Measurements from ENCODE around the gene FABP1.

FABP1 gene

DNA sequence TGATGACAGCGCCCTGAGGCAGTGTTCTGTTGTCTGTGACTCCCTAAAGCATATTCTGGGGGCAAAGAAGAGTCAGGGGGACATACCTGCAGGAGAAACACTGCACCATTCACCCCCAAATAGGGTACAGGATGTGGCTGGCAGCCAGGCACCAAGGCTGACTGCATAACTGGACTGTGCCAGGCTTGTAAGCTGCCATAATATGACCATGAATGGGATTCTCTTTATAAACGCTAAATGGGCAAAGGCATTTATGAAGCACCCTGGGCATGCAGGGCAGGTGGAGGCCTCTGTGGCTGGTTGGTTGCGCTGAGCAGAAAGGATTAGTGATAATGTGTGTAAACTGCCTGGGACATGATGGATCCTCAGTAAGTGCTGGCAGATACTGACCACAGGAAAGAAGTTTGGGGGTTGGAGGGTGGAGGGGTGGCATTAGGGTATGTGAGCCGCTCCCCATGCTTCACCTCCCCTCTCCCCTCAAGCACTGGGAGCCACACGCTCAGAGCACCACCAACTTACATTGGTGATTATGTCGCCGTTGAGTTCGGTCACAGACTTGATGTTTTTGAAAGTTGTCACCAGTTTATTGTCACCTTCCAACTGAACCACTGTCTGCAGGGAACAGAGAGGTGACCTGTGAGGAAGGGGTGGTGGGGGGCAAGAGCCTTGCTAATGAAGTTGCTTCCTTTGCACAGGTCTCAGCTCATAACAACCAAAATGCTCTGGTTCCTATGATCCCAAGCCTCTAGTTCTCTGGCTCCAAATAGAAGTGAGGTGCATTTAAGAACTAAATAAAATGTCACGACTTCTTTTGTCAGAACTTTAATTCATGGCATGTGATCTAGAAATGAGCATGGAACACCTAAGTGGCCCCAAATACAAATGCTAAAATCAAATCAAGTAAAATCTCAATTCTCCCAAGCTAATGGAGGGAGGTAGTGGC is 3.6 kb downstream of the FABP1 start:
- no peak for DNase-seq
- in situ Hi-C loops (cut with HindIII; ENCODE audit: low pct_ligation_motif_present, low sequenced_read_pairs) = no loop called here
- Histone ChIP-seq H3K36me3 (replicated peaks) (no peaks in the 10 kb centered on the region), H3K4me3 (ENCODE audit: low read depth, low read length) (no peak overlapping the region), H3K27me3 (replicated peaks) (no peaks in the 10 kb centered on the region), H3K27ac (no peak overlapping the region)
- no peak for TF ChIP-seq CTCF (IDR thresholded peaks at IDR 0.05; ENCODE audit: low read depth, low read length, missing control alignments)

DNA sequence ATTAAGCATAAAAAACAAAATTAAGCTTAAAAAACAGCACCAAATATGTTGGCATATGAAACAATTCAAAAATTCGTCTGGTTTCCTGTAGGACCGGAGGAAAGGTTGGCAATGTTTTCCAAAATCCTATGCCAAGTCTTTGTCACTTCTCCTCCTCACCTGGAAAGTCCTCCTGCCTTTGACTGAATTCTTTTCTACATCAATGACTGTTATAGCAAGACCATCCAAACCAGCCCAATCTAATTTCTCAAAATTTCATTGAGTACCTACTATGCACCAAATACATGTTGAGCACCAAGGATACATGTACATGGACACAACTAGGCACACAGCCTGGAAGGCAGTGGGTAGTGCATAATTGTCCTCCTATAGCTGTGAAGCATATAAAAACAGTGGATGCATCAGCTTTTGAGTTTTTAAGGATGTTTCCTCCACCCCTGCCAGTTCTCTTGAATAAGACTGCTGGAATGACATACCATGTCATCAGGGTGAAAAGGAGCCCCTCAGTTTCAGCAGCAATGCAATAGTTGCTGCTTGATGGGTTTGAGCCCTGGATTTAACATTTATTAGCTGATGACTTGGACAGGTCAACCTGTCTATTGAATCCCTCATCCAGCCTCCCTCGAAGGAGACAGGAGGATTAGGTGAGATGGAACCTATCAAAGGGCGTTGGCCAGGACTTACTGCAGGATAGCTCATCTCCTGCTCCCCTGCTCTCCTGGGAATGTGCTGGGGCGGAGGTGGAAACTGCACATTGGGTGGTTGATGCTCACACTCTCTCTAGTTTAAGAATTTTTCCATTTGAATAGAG is 4.5 kb downstream of the FABP1 start:
- Histone ChIP-seq H3K36me3 (replicated peaks) (no peaks in the 10 kb centered on the region), H3K27me3 (replicated peaks) (no peaks in the 10 kb centered on the region), H3K4me3 (ENCODE audit: low read depth, low read length) (no peak overlapping the region), H3K27ac (no peak overlapping the region)
- no peak for TF ChIP-seq CTCF (IDR thresholded peaks at IDR 0.05; ENCODE audit: low read depth, low read length, missing control alignments)
- in situ Hi-C loops (cut with HindIII; ENCODE audit: low pct_ligation_motif_present, low sequenced_read_pairs) = no loop called here
- DNase-seq = no peak

- Histone ChIP-seq H3K27me3 (replicated peaks) (no peaks in the 10 kb centered on the region), H3K4me3 (ENCODE audit: low read depth, low read length) (no peak overlapping the region), H3K27ac (no peak overlapping the region), H3K36me3 (replicated peaks) (no peaks in the 10 kb centered on the region)
- no peak for TF ChIP-seq CTCF (IDR thresholded peaks at IDR 0.05; ENCODE audit: low read depth, low read length, missing control alignments)
- DNase-seq = no peak
- in situ Hi-C loops (cut with HindIII; ENCODE audit: low pct_ligation_motif_present, low sequenced_read_pairs) = no loop called here
Measured at GRCh38 chr2:88122141-88122884, 5.5 kb downstream of the FABP1 start.

DNA sequence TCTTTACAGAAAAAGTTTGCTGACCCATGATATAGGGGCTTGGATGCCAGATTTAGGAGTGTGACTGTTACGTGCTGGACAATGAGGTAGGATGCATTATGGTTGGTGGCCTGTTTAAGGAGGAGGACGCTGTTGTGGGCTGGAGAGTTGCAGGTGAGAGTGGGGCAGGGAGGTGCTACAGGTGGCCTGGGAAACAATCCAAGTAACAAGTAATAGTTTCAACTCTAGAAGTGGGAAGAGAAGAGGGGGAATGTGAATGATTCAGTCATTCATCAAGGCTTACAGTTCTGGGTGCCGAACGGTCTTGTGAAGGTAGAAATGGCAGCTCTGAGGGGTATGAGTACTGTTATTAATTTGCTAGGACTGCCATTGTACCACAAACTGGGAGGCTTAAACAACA is 6.2 kb downstream of the FABP1 start:
- in situ Hi-C loops (cut with HindIII; ENCODE audit: low pct_ligation_motif_present, low sequenced_read_pairs) = no loop called here
- no peak for TF ChIP-seq CTCF (IDR thresholded peaks at IDR 0.05; ENCODE audit: low read depth, low read length, missing control alignments)
- no peaks in the 10 kb centered on the region for H3K36me3 ChIP-seq (replicated peaks)
- no peak overlapping the region for H3K27ac ChIP-seq
- H3K4me3 ChIP-seq (ENCODE audit: low read depth, low read length) = no peak overlapping the region
- DNase-seq = no peak
- H3K27me3 ChIP-seq (replicated peaks) = no peaks in the 10 kb centered on the region

- in situ Hi-C loops (cut with HindIII; ENCODE audit: low pct_ligation_motif_present, low sequenced_read_pairs) = no loop called here
Measured at GRCh38 chr2:88117973-88118372, 9.9 kb downstream of the FABP1 start.

More at GRCh38 chr2:88117973-88118372, 9.9 kb downstream of the FABP1 start:
- no peak for DNase-seq
- Histone ChIP-seq H3K27ac (no peak overlapping the region), H3K36me3 (replicated peaks) (no peaks in the 10 kb centered on the region), H3K27me3 (replicated peaks) (peaks cover 2% of the 10 kb centered on the region), H3K4me3 (ENCODE audit: low read depth, low read length) (no peak overlapping the region)
- TF ChIP-seq CTCF (IDR thresholded peaks at IDR 0.05; ENCODE audit: low read depth, low read length, missing control alignments) = no peak

Data from brain microvascular endothelial cell (primary cell).